Stimulated activated CD4-positive, alpha-beta T cell treated with anti-CD3 and anti-CD28 coated beads, Interleukin-12 subunit alpha, Interleukin-12 subunit beta, amount 100 ng/mL, for 4 hours (primary cell): ENCODE measurements around the gene WLS.

Source experiments
- DNase-seq: peaks from one replicate; pipeline ENCODE4 v3.0.0-alpha.2; 2020

Gene WLS

DNA sequence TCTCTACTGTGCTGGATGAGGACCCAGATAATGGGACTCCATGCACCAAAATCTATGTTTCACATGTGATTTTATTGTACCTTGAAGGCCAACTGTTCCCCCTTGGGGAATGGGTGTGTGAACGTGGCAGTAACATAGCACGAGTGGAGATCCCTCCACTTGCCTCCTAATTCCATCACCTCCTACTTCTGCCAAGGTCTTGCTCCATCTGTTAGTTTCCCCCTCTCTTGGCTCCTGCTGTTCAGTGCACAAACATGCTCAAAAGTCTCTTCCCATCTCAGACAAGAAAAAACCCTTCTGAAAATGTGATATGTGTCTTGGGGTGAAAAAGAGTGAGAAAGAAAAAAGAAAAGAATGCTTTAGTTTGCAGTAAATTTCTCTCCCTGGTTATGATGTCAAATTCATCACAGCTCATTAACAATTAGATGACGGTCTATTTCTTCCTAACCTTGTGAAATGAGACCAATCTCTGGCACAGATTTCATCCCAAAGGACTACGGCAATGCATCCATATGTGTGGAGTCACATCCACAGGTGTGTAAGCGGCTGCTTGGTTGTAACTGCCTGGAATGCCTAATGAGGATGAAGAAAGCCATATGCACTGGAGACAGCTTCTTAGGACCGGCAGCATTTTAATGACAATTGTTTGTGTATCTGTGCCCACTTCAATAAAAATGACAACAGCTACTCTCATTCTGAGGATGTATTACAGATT lies 102.6 kb downstream of the WLS start:
- DNase-seq: no peak

GRCh38 chr1:68128820-68129219 lies 103.5 kb downstream of the WLS start:
- no peak for DNase-seq

DNA sequence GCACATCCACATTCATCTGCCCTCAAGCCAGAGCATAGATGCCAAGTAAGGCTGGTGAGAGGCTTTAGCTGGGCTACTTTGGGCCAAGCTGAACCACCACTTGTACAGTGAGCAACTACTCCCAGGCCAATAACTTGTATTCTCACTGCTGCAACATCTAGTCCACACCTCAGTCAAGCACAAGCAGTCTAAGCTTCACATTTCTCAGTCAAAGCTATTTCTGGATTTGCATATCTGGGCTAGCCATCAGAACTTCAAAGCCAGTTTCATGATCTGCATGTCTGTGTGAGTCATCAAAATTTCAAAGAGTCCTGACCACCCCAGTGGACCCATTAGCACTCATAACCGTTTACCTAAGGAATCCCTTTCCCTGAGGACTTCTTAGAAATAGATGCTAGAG lies 104.2 kb downstream of the WLS start:
- DNase-seq: no peak

DNA sequence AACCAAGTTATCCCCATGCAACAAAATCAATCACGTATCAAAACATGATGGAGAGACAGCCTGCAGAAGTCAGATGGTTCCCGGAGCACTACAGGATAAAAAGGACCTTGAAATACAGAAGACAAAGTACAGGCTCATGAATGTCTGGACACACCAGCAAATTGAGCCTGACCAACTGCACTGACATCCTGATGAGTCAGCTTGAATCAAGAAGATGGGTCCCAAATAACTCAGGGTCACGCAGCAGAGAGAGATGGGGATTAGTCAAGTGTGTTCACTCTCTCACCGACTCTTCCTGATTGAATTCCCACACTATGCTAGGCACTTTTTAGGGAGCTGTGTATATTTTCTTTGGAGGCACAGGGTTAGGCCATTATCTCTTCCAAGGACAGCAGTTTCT lies 110.8 kb downstream of the WLS start:
- DNase-seq: no peak

- DNase-seq: no peak
These were observed 112.1 kb downstream of the WLS start for GRCh38 chr1:68120136-68120791.

- DNase-seq: no peak
These were observed 112.9 kb downstream of the WLS start for GRCh38 chr1:68119445-68119844.

DNA sequence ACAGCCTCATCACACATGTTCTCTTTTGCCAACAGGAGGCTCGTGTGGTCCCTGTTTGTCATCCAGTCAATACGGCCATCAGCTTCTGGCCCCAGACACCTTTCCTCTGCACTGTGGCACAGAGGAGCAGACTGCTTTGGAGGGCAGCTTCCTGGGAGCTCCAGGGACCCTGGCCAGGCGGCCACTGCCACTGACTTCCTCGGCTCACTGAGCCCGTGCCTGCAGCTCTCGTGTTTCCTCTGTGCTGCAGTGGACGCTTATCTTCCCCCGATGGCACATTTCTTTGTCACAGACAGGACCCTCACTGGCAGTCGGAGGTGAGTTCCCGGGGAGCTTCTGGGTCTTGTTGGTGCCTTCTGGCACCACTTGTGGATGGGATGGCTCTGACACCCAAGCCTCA lies 114.9 kb downstream of the WLS start:
- DNase-seq: no peak

DNA sequence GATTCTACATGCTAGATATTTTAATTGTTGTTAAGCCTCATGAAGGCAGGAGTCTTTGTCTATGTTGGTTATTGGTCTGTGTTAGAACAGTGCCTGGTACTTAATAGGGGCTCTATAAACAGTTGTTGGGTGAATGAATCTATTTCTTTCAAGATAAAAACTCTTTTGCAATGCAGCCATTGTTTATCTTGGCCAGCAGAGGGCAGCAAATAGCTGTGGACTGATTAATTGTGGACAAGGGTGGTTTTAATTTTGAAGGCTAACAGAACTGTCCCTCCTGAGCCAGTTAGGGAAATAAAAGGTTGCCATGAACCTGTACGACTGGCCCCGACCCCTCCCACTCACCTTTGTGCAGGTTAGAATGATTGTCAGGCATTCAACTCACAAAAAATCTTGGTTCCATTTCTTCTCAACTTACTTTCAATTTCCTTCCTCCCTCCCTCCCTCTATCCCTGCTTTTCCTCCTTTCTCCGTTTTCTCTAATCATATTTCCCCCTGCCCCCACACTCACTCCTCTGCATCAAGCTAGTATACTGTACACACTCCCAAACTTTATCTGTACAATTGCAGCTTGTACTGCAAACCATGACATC lies 115.6 kb downstream of the WLS start:
- DNase-seq: peak; percentile 28

- DNase-seq: no peak
These were observed 117.0 kb downstream of the WLS start for GRCh38 chr1:68115308-68115707.

DNA sequence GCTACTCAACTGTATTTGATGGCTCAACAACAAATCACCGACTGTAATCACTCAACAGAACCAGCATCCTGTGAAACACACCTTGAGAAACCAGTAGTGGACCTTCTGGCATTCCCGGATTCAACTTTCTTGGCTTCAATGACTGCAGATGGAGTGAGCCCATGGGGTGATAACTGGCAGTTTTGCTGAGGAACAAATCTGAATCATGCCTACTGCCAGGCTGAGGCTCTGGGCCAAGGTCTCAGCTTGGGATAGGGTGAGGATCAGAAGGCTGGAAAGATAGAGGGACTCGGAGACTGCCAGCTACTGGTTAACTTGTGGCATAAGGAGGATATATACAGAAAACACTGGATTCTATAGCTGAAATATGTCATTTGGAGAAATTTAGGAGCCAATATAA lies 118.4 kb downstream of the WLS start:
- DNase-seq: no peak

GRCh38 chr1:68112835-68113243 lies 119.5 kb downstream of the WLS start:
- no peak for DNase-seq

- no peak for DNase-seq
These were observed 120.5 kb downstream of the WLS start for GRCh38 chr1:68111519-68112436.

DNA sequence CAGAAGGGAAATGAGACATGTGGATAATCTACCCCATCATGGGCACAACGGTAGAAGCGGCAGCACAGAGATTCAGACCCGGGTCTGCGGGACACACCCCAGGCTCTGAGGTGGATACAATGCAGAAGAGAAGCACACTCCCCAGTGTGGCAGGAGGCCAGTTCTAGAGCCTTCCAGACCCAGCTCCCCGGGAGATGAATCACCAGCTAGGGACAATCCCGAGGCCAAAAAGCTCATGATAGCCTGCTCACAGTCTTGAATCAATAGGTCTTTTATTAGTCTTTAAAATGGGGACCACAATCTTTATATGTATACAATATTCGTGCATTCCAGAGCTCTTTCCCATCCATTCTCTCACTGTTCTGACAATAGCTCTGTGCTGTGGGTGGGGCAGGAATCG lies 124.6 kb downstream of the WLS start:
- DNase-seq: no peak

DNA sequence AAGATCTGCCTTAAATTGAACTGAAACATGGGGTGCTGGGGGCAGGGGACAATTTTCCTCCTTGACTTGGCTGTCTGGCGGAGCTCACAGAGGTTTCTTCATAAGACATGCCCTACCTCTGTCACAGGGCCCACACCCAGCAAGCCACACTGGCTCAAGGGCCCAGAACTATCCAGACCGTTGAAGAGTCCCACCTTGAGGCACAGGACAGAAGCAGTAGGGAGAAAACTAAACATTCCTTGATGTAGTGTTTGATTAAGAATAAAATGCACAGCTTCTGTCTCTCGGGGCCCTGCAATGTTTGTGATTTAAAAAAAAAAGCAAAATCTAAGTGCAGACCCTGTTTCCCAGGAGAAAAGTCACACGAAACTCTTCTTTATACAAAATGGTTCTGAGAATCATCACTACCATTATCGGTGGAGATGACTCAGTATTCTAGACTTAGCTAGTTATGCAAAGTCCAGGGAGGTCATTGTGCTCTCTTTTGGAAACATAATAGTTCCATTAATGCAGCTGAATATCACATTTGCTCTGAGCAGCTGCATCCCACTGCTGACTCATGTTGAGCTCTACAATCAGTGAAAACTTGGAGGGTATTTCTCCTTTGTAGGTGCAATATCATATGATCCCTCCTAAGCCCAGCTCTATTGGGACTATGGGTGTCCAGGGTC lies 128.3 kb downstream of the WLS start:
- DNase-seq: no peak

GRCh38 chr1:68103011-68103545 lies 129.2 kb downstream of the WLS start:
- DNase-seq: no peak

DNA sequence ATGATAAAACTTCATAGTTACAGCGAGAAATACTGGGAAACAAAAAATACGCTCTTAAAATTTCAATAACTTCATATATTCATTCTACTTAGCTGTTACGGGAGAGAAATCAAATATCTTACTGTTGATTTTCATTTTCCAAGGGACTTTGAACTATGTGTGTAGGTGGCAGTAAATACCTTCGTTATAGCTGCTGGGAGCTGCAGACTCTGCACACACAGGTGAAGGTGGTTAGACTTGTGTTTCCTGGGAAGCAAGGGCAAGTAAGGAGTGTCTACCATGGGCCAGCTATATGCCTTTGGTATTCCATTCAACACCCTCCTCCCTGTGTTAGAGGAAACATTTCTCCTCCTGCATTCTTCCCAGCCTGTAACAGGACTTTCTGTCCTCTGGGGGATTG lies 130.5 kb downstream of the WLS start:
- DNase-seq: no peak

GRCh38 chr1:68100571-68100970 lies 131.8 kb downstream of the WLS start:
- DNase-seq: no peak

DNA sequence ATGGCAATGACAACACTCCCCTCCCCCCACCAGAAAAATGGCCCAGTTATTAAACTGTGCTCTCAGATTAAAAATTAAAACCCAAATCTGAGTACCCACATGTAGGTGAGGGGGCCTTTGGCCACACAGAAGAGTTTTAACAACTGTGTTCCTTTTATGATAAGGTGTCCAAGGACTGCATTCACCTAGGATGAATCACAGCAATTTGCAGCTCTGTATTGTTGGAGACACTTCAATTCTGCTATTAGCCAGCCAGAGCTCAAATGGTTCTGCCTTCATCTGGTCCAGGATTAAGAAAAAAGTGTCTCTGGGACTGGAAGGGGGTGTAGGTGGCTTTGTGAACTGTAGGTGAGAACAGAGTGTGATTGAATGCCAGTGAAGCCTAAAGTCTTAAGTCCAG lies 138.6 kb downstream of the WLS start:
- no peak for DNase-seq

GRCh38 chr1:68087184-68087583 lies 145.1 kb downstream of the WLS start:
- no peak for DNase-seq

- no peak for DNase-seq
These were observed 146.6 kb downstream of the WLS start for GRCh38 chr1:68085752-68086151.

GRCh38 chr1:68083686-68084085 lies 148.6 kb downstream of the WLS start:
- no peak for DNase-seq

DNA sequence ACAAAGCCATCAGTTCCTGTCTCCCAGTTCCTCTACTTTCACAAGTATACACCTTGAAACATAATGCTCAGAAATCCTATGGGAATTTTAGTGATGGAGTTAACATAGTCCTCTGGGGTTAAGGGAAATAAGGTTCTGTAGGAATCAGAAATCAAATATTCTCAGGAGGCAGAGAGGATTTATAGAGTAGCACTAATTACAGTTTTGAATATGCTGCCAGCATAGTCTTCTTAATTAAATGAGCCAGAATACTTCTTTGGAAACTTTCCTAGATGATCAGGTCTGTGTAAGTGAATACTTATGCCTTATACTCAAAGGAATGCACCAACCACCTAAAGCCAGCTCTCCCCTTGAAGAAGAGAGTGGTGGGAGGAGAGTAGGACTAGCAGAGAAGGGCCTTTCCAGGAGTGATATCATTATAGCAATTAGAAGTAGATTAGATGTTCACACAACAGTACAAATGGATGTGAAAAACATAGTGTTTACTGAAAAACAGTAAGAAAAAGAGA lies 150.5 kb downstream of the WLS start:
- DNase-seq: no peak
